BE2C (cell line): ENCODE measurements around the gene CDC42BPA.
"Not testable (repeated sequence)": the region's sequence is repeated elsewhere in the genome, so short reads cannot be mapped to it uniquely, and the experiment has no call there.

Experiments
- DNase-seq: peaks from one replicate; pipeline ENCODE4 v3.0.0-alpha.2; 2020
- H3K27me3 ChIP-seq: fragments of 250-450 bp; sonication (Bioruptor Pico); 2 replicates; pipeline ENCODE4 v1.5.1; 2020; ENCODE audit warnings: mild to moderate bottlenecking
- H3K36me3 ChIP-seq: fragments of 250-450 bp; sonication (Bioruptor Pico); 2 replicates; pipeline ENCODE4 v1.5.1; 2020; ENCODE audit warnings: mild to moderate bottlenecking
- H3K4me1 ChIP-seq: fragments of 250-450 bp; sonication (Bioruptor Pico); 2 replicates; pipeline ENCODE4 v1.5.1; 2020
- H3K4me3 ChIP-seq: 2 replicates; pipeline ENCODE4 v1.5.1; 2011; ENCODE audit warnings: low read depth, low read length
- H3K9me3 ChIP-seq: fragments of 250-450 bp; sonication (Bioruptor Pico); 2 replicates; pipeline ENCODE4 v1.5.1; 2020
- CTCF ChIP-seq: IDR thresholded peaks from 2 replicates; pipeline ENCODE4 v1.5.1; 2012; ENCODE audit warnings: mild to moderate bottlenecking, low read depth, low read length

Gene CDC42BPA

DNA sequence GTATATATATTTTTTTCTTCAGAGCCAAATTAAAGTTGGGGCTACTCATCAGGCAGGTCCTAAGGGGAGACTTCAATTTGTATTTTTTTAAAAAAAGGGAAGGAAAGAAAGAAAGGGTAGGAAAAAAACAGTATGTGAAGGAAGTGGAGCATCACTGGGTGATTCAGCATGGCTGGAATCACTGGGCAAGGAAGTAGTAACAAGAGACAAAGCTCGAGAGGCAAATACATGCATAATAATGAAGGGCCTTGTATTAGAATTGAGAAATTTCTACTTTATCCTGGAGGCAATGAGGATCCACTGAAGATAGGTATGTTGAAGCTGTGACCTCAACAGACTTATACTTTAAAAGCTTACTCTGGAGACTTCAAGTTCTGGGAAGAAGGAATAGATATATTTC lies 193.8 kb downstream of the CDC42BPA start:
- no peak for TF ChIP-seq CTCF

GRCh38 chr1:227120826-227121225 lies 197.5 kb downstream of the CDC42BPA start:
- TF ChIP-seq CTCF, result no peak
- no peak for DNase-seq

More for the DNA sequence above, 193.8 kb downstream of the CDC42BPA start:
- DNase-seq, result no peak
- Histone ChIP-seq H3K27me3 (no peaks in the 10 kb centered on the region), H3K4me3 (no peak overlapping the region), H3K9me3 (no peaks in the 10 kb centered on the region), H3K36me3 (peaks cover 5% of the 10 kb centered on the region; the same call in 1 of the 2 replicates), H3K4me1 (no peaks in the 10 kb centered on the region)

GRCh38 chr1:227112538-227112937 lies 205.8 kb downstream of the CDC42BPA start:
- H3K36me3 ChIP-seq, result peaks cover 8% of the 10 kb centered on the region
- no peak for TF ChIP-seq CTCF
- H3K9me3 ChIP-seq, result no peaks in the 10 kb centered on the region
- no peak overlapping the region for H3K4me3 ChIP-seq
- no peaks in the 10 kb centered on the region for H3K27me3 ChIP-seq
- no peak for DNase-seq
- no peaks in the 10 kb centered on the region for H3K4me1 ChIP-seq

More at GRCh38 chr1:227120826-227121225, 197.5 kb downstream of the CDC42BPA start:
- H3K4me1 ChIP-seq, result no peaks in the 10 kb centered on the region
- H3K36me3 ChIP-seq, result no peaks in the 10 kb centered on the region
- H3K27me3 ChIP-seq, result no peaks in the 10 kb centered on the region
- H3K9me3 ChIP-seq, result no peaks in the 10 kb centered on the region
- H3K4me3 ChIP-seq, result no peak overlapping the region

GRCh38 chr1:227111782-227112181 lies 206.5 kb downstream of the CDC42BPA start:
- Histone ChIP-seq H3K36me3 (peaks cover 8% of the 10 kb centered on the region), H3K27me3 (no peaks in the 10 kb centered on the region), H3K4me1 (no peaks in the 10 kb centered on the region), H3K9me3 (no peaks in the 10 kb centered on the region), H3K4me3 (no peak overlapping the region)
- TF ChIP-seq CTCF, result no peak
- DNase-seq, result no peak

- H3K9me3 ChIP-seq, H3K4me3 ChIP-seq, H3K27me3 ChIP-seq, DNase-seq, H3K36me3 ChIP-seq, H3K4me1 ChIP-seq: not testable (repeated sequence)
These were observed 213.0 kb downstream of the CDC42BPA start for GRCh38 chr1:227105291-227105690.

DNA sequence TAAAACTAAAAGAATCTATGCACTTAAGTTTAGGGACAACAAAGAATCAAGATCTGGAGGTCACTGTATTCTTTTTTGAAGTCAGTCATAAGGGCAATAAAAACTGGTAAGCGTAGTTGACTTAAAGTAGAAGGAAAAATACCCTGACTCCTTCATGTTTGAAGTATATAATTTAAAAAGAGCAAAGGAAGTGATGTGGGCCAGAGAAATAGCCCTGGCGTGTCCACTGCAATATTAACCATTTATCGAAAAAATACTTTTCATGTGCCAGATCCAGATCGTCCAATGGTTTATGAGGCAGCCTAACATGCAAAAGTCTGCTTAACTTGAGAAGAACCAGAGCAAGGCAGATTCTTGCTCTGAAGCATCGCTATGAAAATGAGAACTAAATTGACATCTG lies 216.2 kb downstream of the CDC42BPA start:
- no peaks in the 10 kb centered on the region for H3K4me1 ChIP-seq
- H3K27me3 ChIP-seq, result no peaks in the 10 kb centered on the region
- H3K36me3 ChIP-seq, result peaks cover 19% of the 10 kb centered on the region
- no peak for DNase-seq
- no peak overlapping the region for H3K4me3 ChIP-seq
- TF ChIP-seq CTCF, result no peak
- no peaks in the 10 kb centered on the region for H3K9me3 ChIP-seq

DNA sequence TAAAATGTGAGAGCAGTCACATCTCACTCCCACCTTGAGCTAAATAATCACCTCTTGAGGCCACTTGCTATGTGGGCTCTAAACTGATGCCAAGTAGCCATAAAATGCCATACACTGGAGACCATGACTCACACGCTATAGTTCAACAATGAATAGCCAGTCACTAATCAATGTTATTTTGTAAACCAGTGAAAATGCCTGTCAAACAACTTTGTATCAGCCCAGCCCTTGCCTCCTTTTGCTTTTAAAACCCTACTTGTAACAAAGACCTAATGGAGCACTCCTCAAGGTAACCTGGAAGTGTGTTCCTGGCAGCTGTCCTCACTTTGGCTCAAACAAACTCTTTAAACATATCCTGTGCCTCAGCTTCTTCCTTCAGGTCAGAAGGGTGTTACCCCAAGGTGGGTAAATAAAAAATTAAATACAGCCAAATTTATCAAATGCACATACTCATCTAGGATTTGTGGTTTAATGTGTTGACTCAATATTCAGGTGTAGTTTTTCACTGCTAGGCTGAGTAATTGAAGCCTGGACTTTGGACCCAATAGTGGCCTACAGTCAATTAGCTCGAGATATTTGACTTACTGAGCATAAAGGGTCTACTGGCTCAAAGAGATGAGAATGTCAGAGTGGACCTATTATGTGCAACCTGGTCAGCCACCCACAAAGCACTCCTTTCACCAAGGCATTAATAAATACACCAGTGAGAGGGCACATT lies 223.9 kb downstream of the CDC42BPA start:
- TF ChIP-seq CTCF, result no peak
- no peak for DNase-seq
- H3K9me3 ChIP-seq, result no peaks in the 10 kb centered on the region
- no peak overlapping the region for H3K4me3 ChIP-seq
- no peaks in the 10 kb centered on the region for H3K27me3 ChIP-seq
- H3K36me3 ChIP-seq, result peaks cover 8% of the 10 kb centered on the region
- no peaks in the 10 kb centered on the region for H3K4me1 ChIP-seq
